ENCODE measurements around the gene GALR3. TPM values are rescaled to one million over a fixed set of nuclear protein-coding genes. Genes with fewer than 3 reads are reported as not detected.
"Not testable (repeated sequence)": the region's sequence is repeated elsewhere in the genome, so short reads cannot be mapped to it uniquely, and the experiment has no call there.

GALR3 gene, protein sequence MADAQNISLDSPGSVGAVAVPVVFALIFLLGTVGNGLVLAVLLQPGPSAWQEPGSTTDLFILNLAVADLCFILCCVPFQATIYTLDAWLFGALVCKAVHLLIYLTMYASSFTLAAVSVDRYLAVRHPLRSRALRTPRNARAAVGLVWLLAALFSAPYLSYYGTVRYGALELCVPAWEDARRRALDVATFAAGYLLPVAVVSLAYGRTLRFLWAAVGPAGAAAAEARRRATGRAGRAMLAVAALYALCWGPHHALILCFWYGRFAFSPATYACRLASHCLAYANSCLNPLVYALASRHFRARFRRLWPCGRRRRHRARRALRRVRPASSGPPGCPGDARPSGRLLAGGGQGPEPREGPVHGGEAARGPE
- total RNA-seq (2014; rRNA removed; shearing (Covaris generic); ENCODE audit: low replicate concordance) = not detected in 2 replicates

DNA sequence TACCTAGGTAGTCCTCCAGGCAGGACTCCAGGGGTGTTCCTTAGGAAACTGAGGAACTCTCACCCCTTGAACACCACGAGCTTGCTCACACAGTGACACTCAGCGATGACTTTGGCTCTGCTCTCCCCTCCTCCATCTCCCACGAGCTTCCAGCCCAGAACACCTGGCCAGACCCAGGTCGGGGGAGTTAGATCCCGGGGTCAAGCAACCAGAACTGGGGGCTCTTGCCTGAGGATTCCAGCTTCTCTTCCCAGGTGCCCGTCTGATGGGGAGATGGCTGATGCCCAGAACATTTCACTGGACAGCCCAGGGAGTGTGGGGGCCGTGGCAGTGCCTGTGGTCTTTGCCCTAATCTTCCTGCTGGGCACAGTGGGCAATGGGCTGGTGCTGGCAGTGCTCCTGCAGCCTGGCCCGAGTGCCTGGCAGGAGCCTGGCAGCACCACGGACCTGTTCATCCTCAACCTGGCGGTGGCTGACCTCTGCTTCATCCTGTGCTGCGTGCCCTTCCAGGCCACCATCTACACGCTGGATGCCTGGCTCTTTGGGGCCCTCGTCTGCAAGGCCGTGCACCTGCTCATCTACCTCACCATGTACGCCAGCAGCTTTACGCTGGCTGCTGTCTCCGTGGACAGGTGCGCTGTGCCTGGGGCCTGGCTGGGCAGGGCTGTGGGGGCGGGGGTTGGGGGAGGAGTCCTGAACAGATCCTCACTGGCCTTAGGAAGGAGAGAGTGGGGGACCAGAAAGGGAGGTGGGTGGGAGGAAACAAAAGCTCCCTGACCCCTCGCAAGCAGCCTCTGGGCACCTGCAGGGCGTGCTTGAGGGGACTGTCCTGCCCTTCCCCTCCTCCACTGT lies at the start of gene GALR3:
Gene GALR3 (plus strand): TSS at position 249 of the 852 bp plus-strand sequence. CDS start 25 bp downstream, at position 274.
- Histone ChIP-seq H3K36me3 (no peaks in the 10 kb centered on the region; the same call in 1 of the 2 replicates), H3K9me3 (no peaks in the 10 kb centered on the region), H3K27me3 (no peaks in the 10 kb centered on the region), H3K4me3 (no peak within 1 kb of the TSS)
- DNase-seq = no peak

DNA sequence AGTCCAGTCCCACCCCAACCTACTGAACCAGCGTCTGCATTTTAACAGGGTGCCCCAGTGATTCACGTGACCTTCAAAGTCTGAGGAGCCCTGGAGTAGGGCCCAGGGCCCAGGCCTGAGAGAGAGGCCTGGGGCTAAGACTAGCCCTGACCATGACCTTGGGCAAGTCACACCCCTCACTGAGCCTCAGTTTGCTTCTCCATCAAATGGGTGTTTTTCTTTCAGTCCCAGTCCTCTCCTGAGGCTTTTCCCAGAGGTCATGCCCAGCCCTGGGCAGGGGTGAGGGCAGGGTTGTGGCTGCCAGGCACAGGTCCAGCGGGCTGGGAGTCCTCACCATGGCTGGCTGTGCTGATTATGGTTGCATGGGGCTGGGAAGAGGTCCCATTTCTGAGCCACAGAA lies 48.5 kb upstream of the GALR3 start:
- DNase-seq = no peak
- Histone ChIP-seq H3K9me3 (no peaks in the 10 kb centered on the region; the same call in 1 of the 2 replicates), H3K4me3 (no peak overlapping the region), H3K36me3 (peaks cover 38% of the 10 kb centered on the region), H3K27me3 (no peaks in the 10 kb centered on the region)

DNA sequence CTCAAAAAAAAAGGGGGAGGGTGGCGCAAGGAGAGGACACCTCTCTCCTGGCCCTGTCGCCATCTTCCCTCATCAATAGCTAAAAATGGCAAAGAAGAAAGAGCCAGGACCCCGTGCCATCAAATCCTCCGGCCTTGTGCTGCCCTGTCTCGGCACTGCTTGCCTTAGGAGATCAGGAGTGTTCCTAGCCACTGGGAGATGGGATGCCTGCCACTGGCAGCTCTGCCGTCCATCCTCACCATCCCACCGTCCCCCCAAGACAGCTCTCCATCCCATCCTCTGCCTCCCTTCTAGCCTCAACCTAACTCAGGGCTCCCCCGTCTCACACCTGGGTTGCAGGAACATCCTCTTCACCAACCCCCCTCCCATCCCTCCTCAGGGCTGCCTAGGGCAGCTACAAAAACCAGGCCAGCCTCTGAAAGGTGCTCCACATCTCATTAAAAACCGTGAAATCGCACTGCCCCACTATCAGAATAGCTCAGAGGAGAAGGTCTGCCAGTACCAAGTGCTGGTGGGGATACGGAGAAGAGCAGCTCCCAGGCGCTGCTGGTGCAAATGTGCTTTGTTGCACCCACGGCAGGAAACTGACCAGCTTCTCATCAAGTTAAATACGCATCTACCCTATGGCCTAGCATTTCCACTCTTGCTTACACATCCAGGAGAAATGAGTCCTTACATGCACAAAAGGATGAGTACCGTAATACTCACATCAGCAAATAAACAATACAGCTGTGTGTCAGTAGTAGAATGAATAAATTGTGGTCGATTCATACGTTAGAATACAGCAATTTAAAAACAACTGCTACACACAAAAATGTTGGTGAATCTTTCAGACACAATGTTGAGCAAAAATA lies 47.2 kb upstream of the GALR3 start:
- no peaks in the 10 kb centered on the region for H3K27me3 ChIP-seq
- H3K36me3 ChIP-seq = peaks cover 34% of the 10 kb centered on the region
- H3K9me3 ChIP-seq = no peaks in the 10 kb centered on the region; the same call in 1 of the 2 replicates
- H3K4me3 ChIP-seq = no peak overlapping the region
- peak; percentile 61 for DNase-seq

DNA sequence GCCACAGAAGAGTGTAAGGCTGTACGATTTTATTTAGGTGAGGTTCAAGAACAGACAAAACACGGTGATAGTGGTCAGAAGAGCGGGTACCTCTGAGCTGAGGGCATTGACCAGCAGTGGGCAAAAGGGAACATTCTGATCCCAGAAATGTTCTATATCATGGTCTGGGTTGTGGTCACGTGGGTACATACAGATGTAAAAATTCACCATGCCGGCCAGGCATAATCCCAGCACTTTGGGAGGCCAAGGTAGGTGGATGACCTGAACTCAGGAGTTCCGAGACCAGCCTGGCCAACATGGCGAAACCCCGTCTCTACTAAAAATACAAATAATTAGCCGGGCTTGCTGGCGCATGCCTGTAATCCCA lies 46.6 kb upstream of the GALR3 start:
- peak; percentile 37 for DNase-seq
- peaks cover 30% of the 10 kb centered on the region for H3K36me3 ChIP-seq
- H3K27me3 ChIP-seq = no peaks in the 10 kb centered on the region
- no peak overlapping the region for H3K4me3 ChIP-seq
- no peaks in the 10 kb centered on the region; the same call in 1 of the 2 replicates for H3K9me3 ChIP-seq

DNA sequence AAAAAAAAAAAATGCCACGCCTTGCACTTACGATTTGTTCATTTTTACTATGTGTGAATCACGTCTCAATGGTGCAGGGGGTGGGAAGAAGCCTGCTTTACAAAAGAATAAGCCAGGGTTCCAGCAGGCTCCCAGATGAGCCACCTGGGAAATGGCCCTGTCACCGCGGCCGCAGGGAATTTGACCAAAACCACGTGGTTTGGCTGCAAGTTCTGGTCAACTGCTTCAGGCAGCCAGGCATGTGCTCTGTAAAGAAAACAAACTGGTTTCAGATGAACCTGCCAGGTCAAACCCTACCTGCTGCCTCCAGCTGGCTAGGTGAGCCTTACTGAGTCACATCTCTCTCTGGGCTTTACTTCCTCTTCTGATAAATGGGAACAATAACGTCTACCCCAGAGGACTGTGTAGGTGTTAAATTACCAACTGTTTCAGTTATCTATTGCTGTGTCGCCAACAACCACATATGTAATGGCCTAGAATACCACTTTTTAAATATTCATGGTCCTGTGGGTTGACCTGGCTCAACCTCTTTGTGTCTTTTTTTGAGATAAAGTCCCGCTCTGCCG lies 46.0 kb upstream of the GALR3 start:
- Histone ChIP-seq H3K36me3 (peaks cover 24% of the 10 kb centered on the region), H3K9me3 (no peaks in the 10 kb centered on the region; the same call in 1 of the 2 replicates), H3K27me3 (no peaks in the 10 kb centered on the region), H3K4me3 (no peak overlapping the region)
- DNase-seq = peak; percentile 81

DNA sequence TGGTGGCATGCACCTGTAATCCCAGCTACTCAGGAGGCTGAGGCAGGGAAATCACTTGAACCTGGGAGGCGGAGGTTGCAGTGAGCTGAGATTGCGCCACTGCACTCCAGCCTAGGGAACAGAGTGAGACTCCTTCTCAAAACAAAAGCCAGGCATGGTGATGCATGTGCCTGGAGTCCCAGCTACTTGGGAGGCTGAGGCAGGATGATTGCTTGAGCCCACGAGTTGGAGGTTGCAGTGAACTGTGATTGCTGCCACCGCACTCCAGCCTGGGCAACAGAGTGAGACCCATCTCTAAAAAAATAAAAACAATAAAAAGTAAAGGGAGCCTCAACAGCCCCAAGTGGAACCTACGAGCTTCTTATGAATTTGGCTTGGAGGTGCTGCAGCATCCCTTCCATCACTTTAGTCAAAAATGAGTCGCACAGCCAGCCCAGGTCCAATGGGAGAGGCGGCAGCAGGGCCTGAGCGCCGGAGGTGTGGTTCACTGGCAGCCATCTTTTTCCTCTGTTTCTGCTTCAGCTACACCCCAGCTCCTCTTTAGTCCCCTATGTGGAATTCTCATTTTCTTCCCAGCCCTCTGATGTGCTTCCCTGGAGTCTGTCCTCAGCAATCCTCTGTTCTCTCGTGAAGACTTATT lies 44.7 kb upstream of the GALR3 start:
- peaks cover 15% of the 10 kb centered on the region for H3K36me3 ChIP-seq
- no peak for DNase-seq
- no peak overlapping the region for H3K4me3 ChIP-seq
- no peaks in the 10 kb centered on the region for H3K27me3 ChIP-seq
- no peaks in the 10 kb centered on the region; the same call in 1 of the 2 replicates for H3K9me3 ChIP-seq

DNA sequence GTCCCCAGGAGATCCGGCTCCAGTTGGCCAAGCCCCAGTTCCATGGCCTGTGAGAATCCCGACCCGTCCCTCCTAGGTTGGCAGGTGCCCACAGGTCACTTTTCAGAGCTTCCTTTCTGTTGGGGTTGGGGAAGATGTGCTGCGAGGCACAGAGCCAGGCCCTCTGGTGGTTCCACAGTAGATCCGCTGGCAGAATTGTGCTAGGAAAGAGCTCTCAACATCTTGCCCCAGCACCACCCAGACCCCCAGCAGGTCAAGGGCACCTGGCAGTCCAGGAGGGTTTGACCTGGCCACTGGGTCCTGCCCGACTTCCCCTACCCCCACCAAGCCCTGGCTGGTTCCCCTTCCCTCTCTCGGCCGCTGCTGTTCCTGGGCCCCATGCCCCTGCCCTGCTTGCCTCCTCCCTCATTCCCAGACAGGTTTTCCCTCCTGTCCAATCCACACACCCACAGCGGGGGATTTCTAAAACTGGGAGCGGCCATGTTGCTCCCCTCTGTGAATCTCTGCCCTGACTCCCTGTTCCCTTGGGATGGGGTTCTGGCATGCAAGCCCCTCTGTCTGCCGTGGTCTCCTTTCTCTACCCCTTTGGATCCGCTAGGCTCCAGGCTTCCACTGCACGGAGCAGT lies 41.6 kb upstream of the GALR3 start:
- Histone ChIP-seq H3K4me3 (no peak overlapping the region), H3K9me3 (no peaks in the 10 kb centered on the region; the same call in 1 of the 2 replicates), H3K36me3 (no peaks in the 10 kb centered on the region), H3K27me3 (no peaks in the 10 kb centered on the region)
- peak; percentile 55 for DNase-seq

DNA sequence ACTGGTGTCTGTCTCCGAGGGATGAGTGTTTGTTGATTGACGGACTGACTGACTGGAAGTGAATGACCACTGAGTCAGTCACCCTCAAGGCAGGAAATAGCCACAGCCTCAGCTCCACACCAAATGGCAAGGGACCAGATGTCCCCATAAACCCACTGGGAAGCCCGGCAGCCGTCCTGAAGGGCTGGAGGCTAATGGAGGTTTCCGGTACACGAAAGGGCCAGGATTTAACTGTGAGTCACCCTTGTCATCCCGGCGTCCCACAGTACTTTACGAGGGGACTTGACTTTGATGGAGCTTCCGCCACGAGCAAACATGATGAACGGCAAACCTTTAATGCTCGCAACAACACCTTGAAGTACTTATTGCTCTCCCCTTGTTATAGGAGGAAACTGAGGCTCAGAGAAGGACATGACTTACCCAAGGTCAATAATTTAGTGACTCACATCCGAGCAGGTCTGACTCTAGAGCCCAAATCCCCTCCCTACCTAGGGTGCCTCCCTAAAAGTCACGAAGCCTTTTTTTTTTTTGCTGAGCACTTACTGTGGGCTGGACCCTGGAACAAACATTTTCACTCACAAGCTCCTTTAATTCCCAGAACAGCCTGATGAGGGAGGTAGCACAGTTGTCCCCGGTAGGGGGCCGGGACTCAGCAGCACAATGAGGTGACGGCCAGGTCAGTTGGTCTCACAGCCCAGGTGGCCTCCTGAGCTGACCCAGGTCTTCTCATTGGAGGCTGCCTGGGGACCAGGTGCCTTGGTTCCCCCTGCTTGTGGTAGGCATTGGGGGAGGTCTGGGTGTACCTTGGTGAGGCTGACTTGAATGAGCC lies 40.6 kb upstream of the GALR3 start:
- H3K9me3 ChIP-seq = no peaks in the 10 kb centered on the region; the same call in 1 of the 2 replicates
- no peak overlapping the region for H3K4me3 ChIP-seq
- H3K36me3 ChIP-seq = no peaks in the 10 kb centered on the region
- no peaks in the 10 kb centered on the region for H3K27me3 ChIP-seq
- DNase-seq = peak; percentile 44

DNA sequence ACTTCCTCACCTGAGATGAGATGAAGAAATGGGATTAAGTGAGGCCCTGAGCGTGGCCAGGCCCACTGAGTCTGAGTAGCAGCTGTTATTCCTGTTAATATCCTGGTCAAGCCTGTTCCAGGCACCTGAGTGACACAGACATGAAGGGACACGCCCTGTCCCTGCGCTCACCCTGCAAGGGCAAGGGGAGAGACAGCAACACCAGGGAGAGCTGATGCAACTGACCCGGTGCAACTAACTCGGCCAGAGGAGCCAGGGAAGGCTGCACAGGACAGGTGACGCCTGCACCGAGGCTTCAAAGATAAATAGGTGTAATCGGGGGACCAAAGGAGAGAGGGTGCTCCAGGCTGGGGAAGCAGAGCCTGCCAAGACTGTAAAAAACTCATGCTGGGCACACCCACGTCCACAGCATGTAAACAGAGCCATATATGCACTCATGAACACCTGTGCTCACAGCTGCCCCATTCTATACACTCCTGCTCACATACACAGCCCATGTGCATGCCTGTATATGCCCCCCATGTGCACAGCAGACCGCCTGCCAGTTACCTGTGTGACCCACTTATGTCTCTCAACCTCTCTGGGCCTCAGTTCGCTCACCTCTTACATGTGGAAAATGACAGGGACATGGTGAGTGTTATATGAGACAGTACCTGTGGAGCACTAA lies 38.2 kb upstream of the GALR3 start:
- Histone ChIP-seq H3K4me3 (no peak overlapping the region), H3K9me3 (no peaks in the 10 kb centered on the region), H3K36me3 (no peaks in the 10 kb centered on the region), H3K27me3 (no peaks in the 10 kb centered on the region)
- no peak for DNase-seq

DNA sequence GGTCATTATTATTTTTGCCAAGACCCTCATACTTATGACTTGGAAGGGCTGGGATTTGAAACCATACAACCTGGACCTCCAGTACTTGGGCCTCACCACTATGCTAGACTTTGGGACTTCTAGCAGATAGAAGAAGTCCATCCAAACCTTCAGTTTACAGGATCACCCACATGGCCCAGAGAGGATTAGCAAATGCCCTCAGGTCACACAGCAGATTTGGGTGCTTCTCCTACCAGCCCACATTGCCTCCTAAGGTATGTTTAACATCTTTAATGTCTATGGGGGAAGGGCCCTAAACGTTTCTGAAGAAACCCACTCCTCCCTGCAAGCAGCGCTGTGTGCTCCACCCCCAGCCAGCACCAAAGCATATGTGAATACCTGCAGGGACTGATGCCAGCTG lies 32.9 kb upstream of the GALR3 start:
- no peak for DNase-seq
- Histone ChIP-seq H3K36me3 (no peaks in the 10 kb centered on the region), H3K9me3 (no peaks in the 10 kb centered on the region)

DNA sequence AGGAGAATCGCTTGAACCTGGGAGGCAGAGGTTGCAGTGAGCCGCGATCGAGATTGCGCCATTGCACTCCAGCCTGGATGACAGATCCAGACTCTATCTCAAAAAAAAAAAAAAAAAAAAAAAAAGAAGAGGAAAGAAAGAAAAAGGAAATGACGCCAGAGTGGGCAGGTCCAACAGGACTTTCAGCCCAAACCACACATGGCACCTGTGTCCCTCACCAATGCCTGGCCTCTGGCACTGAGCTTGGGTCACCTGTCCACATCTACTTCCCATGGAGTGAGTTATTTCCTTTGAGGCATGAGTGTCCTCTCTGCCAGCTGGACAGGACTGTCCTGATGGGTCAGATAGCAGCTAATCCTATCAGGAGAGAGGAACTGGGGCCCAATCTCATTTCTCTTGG lies 30.7 kb upstream of the GALR3 start:
- Histone ChIP-seq H3K4me3 (no peak overlapping the region), H3K9me3 (no peaks in the 10 kb centered on the region), H3K36me3 (no peaks in the 10 kb centered on the region), H3K27me3 (no peaks in the 10 kb centered on the region)
- DNase-seq = no peak

More for the DNA sequence above, 32.9 kb upstream of the GALR3 start:
- no peaks in the 10 kb centered on the region for H3K27me3 ChIP-seq
- H3K4me3 ChIP-seq = no peak overlapping the region

DNA sequence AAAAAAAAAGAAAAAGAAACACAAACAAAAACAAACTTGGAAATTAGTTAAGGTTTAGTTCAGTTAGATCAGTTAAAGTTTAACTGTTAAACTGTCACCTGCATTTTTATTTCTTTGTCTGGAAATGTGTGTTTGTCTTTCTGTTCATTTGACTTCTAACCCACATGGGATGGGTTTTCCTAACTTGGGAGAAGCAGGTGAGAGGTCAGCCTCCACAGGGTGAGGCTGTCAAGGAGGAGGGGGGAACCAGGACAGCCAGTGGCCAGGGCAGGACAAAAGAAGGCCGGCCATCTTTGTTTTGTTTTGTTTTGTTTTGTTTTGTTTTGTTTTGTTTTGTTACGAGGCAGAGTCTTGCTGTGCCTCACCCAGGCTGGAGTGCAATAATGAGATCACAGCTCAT lies 28.8 kb upstream of the GALR3 start:
- Histone ChIP-seq H3K9me3 (no peaks in the 10 kb centered on the region), H3K27me3 (no peaks in the 10 kb centered on the region), H3K4me3 (no peak overlapping the region), H3K36me3 (no peaks in the 10 kb centered on the region)
- DNase-seq = no peak

DNA sequence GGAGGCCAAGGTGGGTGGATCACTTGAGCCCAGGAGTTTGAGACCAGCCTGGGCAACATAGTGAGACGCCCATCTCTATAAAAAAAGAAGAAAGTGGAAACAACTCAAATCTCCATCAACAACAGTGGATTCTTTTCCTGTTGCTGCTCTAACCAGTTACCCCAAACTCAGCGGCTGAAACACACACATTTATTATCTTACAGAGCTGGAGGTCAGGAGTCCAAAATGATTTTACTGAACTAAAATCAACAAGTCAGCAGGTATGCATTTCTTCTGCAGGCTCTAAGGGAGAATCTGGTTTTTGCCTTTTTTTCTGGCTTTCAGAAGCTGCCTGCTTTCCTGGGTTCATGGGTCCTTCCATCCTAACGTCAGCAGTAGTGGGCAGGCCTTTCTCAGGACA lies 27.1 kb upstream of the GALR3 start:
- Histone ChIP-seq H3K9me3 (no peaks in the 10 kb centered on the region), H3K4me3 (no peak overlapping the region), H3K27me3 (no peaks in the 10 kb centered on the region), H3K36me3 (no peaks in the 10 kb centered on the region)
- DNase-seq = no peak

DNA sequence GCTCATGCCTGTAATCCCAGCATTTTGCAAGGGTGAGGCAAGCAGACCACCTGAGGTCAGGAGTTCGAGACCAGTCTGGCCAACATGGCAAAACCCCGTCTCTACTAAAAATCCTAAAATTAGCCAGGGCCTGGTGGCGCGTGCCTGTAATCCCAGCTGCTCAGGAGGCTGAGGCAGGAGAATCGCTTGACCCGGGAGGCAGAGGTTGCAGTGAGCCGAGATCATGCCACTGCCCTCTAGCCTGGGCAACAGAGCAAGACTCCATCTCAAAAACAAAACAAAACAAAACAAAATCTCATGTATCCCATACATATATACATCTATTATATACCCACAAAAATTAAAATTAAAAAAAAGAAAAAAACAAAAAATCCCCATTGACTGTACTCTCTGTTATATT lies 25.9 kb upstream of the GALR3 start:
- not testable (repeated sequence) for H3K36me3 ChIP-seq, H3K4me3 ChIP-seq, DNase-seq, H3K27me3 ChIP-seq, H3K9me3 ChIP-seq
